Measurements from ENCODE around the gene RNF20. TPM values are rescaled to one million over a fixed set of nuclear protein-coding genes. Genes with fewer than 3 reads are reported as not detected.

Gene RNF20
- polyA plus RNA-seq, 2 of the 4 experiments (the other 2 are of a cell fraction) = 32.4 to 54.4 TPM

- H3K4me1 ChIP-seq = no peaks in the 10 kb centered on the region
- no peak overlapping the region for H3K4me2 ChIP-seq
- H3K9me3 ChIP-seq = no peaks in the 10 kb centered on the region
- H3K4me3 ChIP-seq = no peak overlapping the region
- POLR2A ChIA-PET = no interaction called here
- WGBS (ENCODE audit: missing lambda C conversion rate) = 56% methylated on average over 6 of the region's 6 CpGs
- no peak for DNase-seq (ENCODE audit: low read depth in 1 of 2, low spot score in 1 of 2)
- CTCF ChIA-PET = interaction anchor here (0.6 to 12.1 kb wide), 5 partner anchors 9 to 1030 kb away, joined by 3 to 178 read pairs (median 11); no protein-coding TSS in a partner anchor
- FAIRE-seq = no peak
- no peak for ATAC-seq
- no peak overlapping the region for H3K27ac ChIP-seq
- no peak for TF ChIP-seq BHLHE40 (IDR thresholded peaks at IDR 0.05; ENCODE audit: low read depth, low read length)
- no peak for TF ChIP-seq MAZ (IDR thresholded peaks at IDR 0.05; ENCODE audit: borderline replicate concordance, low read depth, low read length)
- TF ChIP-seq ELK1 (IDR thresholded peaks at IDR 0.05; ENCODE audit: low read depth, low read length) = no peak
- no peak for TF ChIP-seq MAX (IDR thresholded peaks at IDR 0.05)
- TF ChIP-seq NR3C1 (IDR thresholded peaks at IDR 0.05) = no peak
- TF ChIP-seq ZSCAN20 (CRISPR knock-in tag; IDR thresholded peaks at IDR 0.05) = no peak
- no peak for TF ChIP-seq RNF2 (IDR thresholded peaks at IDR 0.05; ENCODE audit: borderline replicate concordance, low read depth)
- TF ChIP-seq NFE2L2 (conservative IDR thresholded peaks at IDR 0.05; ENCODE audit: low read length) = no peak
- no peak for TF ChIP-seq CHD4 (IDR thresholded peaks at IDR 0.05; ENCODE audit: borderline replicate concordance)
- no peak for TF ChIP-seq RARB (CRISPR knock-in tag; IDR thresholded peaks at IDR 0.05)
- no peak for TF ChIP-seq MAFK (IDR thresholded peaks at IDR 0.05; ENCODE audit: partially characterized antibody)
These were observed 6.6 kb upstream of the RNF20 start for GRCh38 chr9:101527066-101527465.

GRCh38 chr9:101528015-101528414 is 5.6 kb upstream of the RNF20 start:
- Histone ChIP-seq H3K4me3 (no peak overlapping the region), H3K27ac (no peak overlapping the region), H3K9me3 (no peaks in the 10 kb centered on the region), H3K4me1 (no peaks in the 10 kb centered on the region), H3K4me2 (no peak overlapping the region)
- no peak for DNase-seq (ENCODE audit: low read depth in 1 of 2, low spot score in 1 of 2)
- TF ChIP-seq CBX8 (IDR thresholded peaks at IDR 0.05) = no peak
- TF ChIP-seq POLR2A (IDR thresholded peaks at IDR 0.05; ENCODE audit: low read length) = no peak
- no peak for TF ChIP-seq NFE2L2 (conservative IDR thresholded peaks at IDR 0.05; ENCODE audit: low read length)
- TF ChIP-seq KDM5A (IDR thresholded peaks at IDR 0.05) = no peak
- no peak for TF ChIP-seq SREBF2 (IDR thresholded peaks at IDR 0.05)
- peak; percentile 86 for TF ChIP-seq MAFK (IDR thresholded peaks at IDR 0.05; ENCODE audit: partially characterized antibody)
- FAIRE-seq = no peak
- ChIA-PET CTCF (interaction anchor here (1.1 to 12.1 kb wide), 5 partner anchors 10 to 78 kb away, joined by 3 to 178 read pairs (median 12); no protein-coding TSS in a partner anchor), POLR2A (no interaction called here)
- no peak for ATAC-seq

GRCh38 chr9:101530076-101530711 is 3.5 kb upstream of the RNF20 start:
- CTCF ChIA-PET = interaction anchor here (0.6 to 12.1 kb wide), 30 partner anchors 10 to 928 kb away, joined by 3 to 178 read pairs (median 6); partner anchors contain the start of genes ALDOB and ZNF189
- DNase-seq (ENCODE audit: low read depth in 1 of 2, low spot score in 1 of 2) = peak; percentile 69 to 79
- TF ChIP-seq CTCF (IDR thresholded peaks at IDR 0.05) (peak; percentile 89), SMC3 (IDR thresholded peaks at IDR 0.05) (peak; percentile 93), HOXA7 (CRISPR knock-in tag; IDR thresholded peaks at IDR 0.05) (no peak), CHD4 (IDR thresholded peaks at IDR 0.05; ENCODE audit: borderline replicate concordance) (no peak), RAD21 (conservative IDR thresholded peaks at IDR 0.05 in 1 of 2, IDR thresholded peaks at IDR 0.05 in 1 of 2) (peak; percentile 76 to 78), EP300 (IDR thresholded peaks at IDR 0.05) (no peak)
- H3K9me3 ChIP-seq = no peaks in the 10 kb centered on the region
- H3K4me3 ChIP-seq = no peak overlapping the region
- H3K4me2 ChIP-seq = no peak overlapping the region
- WGBS (ENCODE audit: missing lambda C conversion rate) = 19% methylated on average over 6 of the region's 6 CpGs
- no peak for FAIRE-seq
- peaks cover 5% of the 10 kb centered on the region for H3K4me1 ChIP-seq
- peak; percentile 62; a peak in 5 of 6 replicates for ATAC-seq
- H3K27ac ChIP-seq = no peak overlapping the region
- POLR2A ChIA-PET = interaction anchor here (1.4 kb wide), 1 partner anchor 44 kb away, joined by 7 read pairs; a partner anchor contains a TSS
